BJ (cell line): ENCODE data around the gene UBA1. TPM values are rescaled to one million over a fixed set of nuclear protein-coding genes. Genes with fewer than 3 reads are reported as not detected.

Source experiments
- CTCF ChIA-PET: fragments of 350-600 bp; formaldehyde crosslinking; extraction: SDS; loops from one replicate; lab custom pipeline; 2021; ENCODE audit warnings: antibody characterized with exemption, inconsistent platforms; lab: Yijun Ruan, JAX
- POLR2A ChIA-PET: fragments of 300-600 bp; sonication (Branson Sonifier 250); formaldehyde crosslinking; extraction: SDS; loops from one replicate; lab custom pipeline; 2021; ENCODE audit warnings: antibody characterized with exemption; lab: Charles Lee
- DNase-seq: peaks from one replicate; pipeline ENCODE4 v3.0.0-alpha.2; 2011; ENCODE audit warnings: low read depth
- H3K27me3 ChIP-seq: 2 replicates; pipeline ENCODE4 v1.6.0; 2011; ENCODE audit warnings: low read length; ENCODE audit not compliant: control insufficient read depth, insufficient read depth
- H3K36me3 ChIP-seq: 2 replicates; pipeline ENCODE4 v1.5.1; 2011; ENCODE audit warnings: low read length; ENCODE audit not compliant: control insufficient read depth, insufficient read depth
- H3K4me3 ChIP-seq: 2 replicates; pipeline ENCODE4 v1.5.1; 2011; ENCODE audit warnings: low read depth, mild to moderate bottlenecking, control low read depth, low read length
- polyA plus RNA-seq: library from polyadenylated mRNA; depleted of rRNA; stranded (reverse); fragments of >200 nt; gene quantifications from 2 replicates; pipeline ENCODE4 v1.2.3, GENCODE V29; 2011
- TF ChIP-seq, protein P1 (sequence below): IDR thresholded peaks from 2 replicates; pipeline ENCODE4 v1.5.1; 2011; ENCODE audit warnings: low read depth, mild to moderate bottlenecking, control low read depth, inconsistent platforms, low read length, moderate library complexity; ENCODE audit not compliant: insufficient read depth

The UBA1 gene
- polyA plus RNA-seq, 1 experiment: 296 TPM

DNA sequence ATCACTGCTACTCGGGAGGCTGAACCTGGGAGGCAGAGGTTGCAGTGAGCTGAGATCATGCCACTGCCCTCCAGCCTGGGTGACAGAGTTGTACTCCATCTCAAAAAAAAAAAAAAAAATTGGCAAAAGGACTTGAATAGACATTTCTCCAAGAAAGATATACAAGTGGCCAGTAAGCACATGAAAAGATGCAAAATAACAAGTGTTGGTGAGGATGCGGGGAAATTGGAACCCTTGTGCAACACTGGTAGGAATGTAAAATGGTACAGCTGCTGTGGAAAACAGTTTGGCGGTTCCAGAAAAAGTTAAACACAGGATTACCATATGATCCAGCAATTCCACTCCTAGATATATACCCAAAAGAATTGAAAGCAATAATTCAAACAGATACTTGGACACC is 29.2 kb upstream of the UBA1 start:
- ChIA-PET POLR2A (no interaction called here), CTCF (no interaction called here)
- peaks cover 1% of the 10 kb centered on the region; the same call in 1 of the 2 replicates for H3K36me3 ChIP-seq
- no peaks in the 10 kb centered on the region for H3K27me3 ChIP-seq
- TF ChIP-seq, protein P1, sequence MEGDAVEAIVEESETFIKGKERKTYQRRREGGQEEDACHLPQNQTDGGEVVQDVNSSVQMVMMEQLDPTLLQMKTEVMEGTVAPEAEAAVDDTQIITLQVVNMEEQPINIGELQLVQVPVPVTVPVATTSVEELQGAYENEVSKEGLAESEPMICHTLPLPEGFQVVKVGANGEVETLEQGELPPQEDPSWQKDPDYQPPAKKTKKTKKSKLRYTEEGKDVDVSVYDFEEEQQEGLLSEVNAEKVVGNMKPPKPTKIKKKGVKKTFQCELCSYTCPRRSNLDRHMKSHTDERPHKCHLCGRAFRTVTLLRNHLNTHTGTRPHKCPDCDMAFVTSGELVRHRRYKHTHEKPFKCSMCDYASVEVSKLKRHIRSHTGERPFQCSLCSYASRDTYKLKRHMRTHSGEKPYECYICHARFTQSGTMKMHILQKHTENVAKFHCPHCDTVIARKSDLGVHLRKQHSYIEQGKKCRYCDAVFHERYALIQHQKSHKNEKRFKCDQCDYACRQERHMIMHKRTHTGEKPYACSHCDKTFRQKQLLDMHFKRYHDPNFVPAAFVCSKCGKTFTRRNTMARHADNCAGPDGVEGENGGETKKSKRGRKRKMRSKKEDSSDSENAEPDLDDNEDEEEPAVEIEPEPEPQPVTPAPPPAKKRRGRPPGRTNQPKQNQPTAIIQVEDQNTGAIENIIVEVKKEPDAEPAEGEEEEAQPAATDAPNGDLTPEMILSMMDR: no peak
- DNase-seq: no peak
- no peak overlapping the region for H3K4me3 ChIP-seq

DNA sequence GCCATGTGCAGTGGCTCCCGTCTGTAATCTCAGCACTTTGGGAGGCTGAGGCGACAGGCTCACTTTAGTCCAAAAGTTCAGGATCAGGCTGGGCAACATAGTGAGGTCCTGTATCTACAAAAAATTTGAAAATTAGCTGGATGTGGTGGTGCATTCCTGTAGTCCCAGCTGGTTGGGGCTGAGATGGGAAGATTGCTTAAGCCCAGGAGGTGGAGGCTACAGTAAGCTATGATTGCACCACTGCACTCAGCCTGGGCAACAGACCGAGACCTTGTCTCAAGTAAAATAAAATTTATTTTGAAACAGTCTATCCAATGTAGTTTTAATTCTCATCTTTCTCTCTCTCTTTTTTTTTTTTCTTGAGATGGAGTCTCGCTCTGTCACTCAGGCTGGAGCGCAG is 27.5 kb upstream of the UBA1 start:
- no peak overlapping the region for H3K4me3 ChIP-seq
- TF ChIP-seq, protein P1: no peak
- no peak for DNase-seq
- H3K27me3 ChIP-seq: no peaks in the 10 kb centered on the region
- POLR2A ChIA-PET: no interaction called here
- peaks cover 4% of the 10 kb centered on the region for H3K36me3 ChIP-seq
- CTCF ChIA-PET: interaction anchor here (1.0 kb wide), 1 partner anchor 13 kb away, joined by 3 read pairs; no protein-coding TSS in a partner anchor

GRCh38 chrX:47168495-47169073 is 25.0 kb upstream of the UBA1 start:
- Histone ChIP-seq H3K4me3 (no peak overlapping the region), H3K27me3 (no peaks in the 10 kb centered on the region), H3K36me3 (peaks cover 14% of the 10 kb centered on the region)
- CTCF ChIA-PET: no interaction called here
- TF ChIP-seq, protein P1: no peak
- POLR2A ChIA-PET: no interaction called here
- DNase-seq: no peak

DNA sequence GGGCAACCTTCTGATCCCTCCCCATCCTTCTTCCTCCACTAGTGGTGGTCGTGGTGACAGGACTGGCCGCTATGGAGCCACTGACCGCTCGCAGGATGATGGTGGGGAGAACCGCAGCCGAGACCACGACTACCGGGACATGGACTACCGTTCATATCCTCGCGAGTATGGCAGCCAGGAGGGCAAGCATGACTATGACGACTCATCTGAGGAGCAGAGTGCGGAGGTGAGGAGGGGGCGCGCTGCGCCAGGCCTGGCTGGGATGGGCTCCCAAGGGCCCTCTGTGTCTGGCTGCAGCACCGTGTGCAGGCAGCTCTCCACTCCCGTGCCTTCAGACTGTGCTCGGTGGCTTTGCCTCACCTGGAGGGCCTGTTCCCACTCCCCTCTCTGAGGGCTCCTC is 24.4 kb upstream of the UBA1 start:
- TF ChIP-seq, protein P1: no peak
- H3K27me3 ChIP-seq: no peaks in the 10 kb centered on the region
- H3K4me3 ChIP-seq: no peak overlapping the region
- H3K36me3 ChIP-seq: peaks cover 15% of the 10 kb centered on the region
- ChIA-PET POLR2A (no interaction called here), CTCF (no interaction called here)
- DNase-seq: no peak

DNA sequence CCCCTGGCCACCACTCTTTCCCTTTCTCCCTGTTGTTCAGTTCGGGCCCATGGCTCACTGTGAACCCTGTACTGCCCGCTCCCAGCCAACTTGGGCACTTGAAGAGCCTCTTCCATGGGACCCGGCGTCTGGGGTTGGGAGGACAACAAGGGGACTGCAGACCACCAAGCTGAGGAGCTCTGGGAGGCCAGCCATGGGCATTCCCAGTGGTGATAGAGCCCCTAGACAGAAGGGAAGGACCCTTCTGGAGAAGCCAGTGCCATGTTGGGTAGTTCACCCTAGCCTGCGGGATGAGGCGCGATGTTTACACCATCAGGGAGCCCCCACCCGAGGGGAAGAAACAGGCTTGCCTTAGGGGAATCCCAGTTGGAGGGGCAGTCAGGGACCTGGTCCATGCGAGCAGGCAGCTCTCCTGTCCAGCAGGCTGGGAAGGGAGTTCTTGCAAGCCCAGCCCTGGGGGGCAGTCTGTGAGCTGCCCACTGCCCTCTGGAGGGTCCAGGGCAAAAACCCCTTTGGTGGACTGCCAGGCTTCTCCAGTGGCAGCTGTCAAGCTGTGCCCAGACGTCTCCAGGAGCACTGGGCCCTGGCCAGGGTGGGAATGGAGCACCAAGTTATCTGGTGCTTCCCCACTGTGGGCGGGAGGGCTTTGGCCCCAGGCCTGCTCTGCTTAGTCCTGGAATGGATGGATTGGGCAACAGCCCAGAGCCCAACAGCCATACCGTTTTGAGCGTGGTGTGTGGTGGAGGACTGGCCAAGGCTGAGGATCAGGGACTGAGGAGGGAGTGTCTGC is 23.7 kb upstream of the UBA1 start:
- TF ChIP-seq, protein P1: no peak
- Histone ChIP-seq H3K27me3 (no peaks in the 10 kb centered on the region), H3K4me3 (no peak overlapping the region), H3K36me3 (peaks cover 15% of the 10 kb centered on the region)
- ChIA-PET POLR2A (no interaction called here), CTCF (no interaction called here)
- DNase-seq: no peak
